GM12891 (cell line): ENCODE measurements around the gene ATXN1.
"Not testable (repeated sequence)": the region's sequence is repeated elsewhere in the genome, so short reads cannot be mapped to it uniquely, and the experiment has no call there.

Experiments
- PAX5 ChIP-seq: IDR thresholded peaks from 2 replicates; pipeline ENCODE4 v1.6.1; 2011; ENCODE audit warnings: low read length, moderate library complexity, mild to moderate bottlenecking; ENCODE audit not compliant: insufficient read depth, severe bottlenecking
- POLR2A ChIP-seq: IDR thresholded peaks from 2 replicates; pipeline ENCODE4 v1.6.1; 2011; ENCODE audit warnings: low read depth, low read length, control low read depth
- POLR2AphosphoS5 ChIP-seq: IDR thresholded peaks from 2 replicates; pipeline ENCODE4 v1.6.1; 2011; ENCODE audit warnings: low read depth, low read length, control low read depth
- POU2F2 ChIP-seq: IDR thresholded peaks from 2 replicates; pipeline ENCODE4 v1.6.1; 2011; ENCODE audit warnings: low read depth, mild to moderate bottlenecking, control low read depth, low read length, moderate library complexity
- SPI1 ChIP-seq: IDR thresholded peaks from 2 replicates; pipeline ENCODE4 v1.6.1; 2011; ENCODE audit warnings: low read depth, low read length, control low read depth
- TAF1 ChIP-seq: IDR thresholded peaks from 2 replicates; pipeline ENCODE4 v1.6.1; 2011; ENCODE audit warnings: low read depth, low read length, control low read depth

DNA sequence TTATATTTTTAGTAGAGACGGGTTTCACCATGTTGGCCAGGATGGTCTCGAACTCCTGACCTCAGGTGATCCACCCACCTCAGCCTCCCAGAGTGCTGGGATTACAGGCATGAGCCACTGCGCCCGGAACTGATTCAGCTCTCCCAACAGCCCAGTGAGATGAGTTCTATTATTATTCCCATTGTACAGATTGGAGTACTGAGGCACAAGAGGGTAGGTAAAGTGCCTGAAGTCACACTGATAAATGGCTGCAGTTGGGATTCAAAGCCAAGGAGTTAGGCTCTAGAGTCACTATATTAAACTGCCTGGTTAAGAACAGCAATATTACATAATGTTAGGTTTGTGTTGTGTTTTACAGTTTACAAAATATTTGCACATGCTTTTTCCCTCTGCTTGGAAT lies 220.9 kb downstream of the ATXN1 start:
- not testable (repeated sequence) for TF ChIP-seq POLR2AphosphoS5, POLR2A, TAF1, SPI1, POU2F2, PAX5
